ENCODE results near the gene GALNS.

- no peak for TF ChIP-seq CTCF (IDR thresholded peaks at IDR 0.05)
- TF ChIP-seq POLR2A (IDR thresholded peaks at IDR 0.05) = no peak
These were observed 26.5 kb downstream of the GALNS start for GRCh38 chr16:88830258-88830657.

All from adrenal gland (tissue), 5 donors.